Measurements from ENCODE around the gene EXOC3L4. TPM values are rescaled to one million over a fixed set of nuclear protein-coding genes. Genes with fewer than 3 reads are reported as not detected.
"Not testable (repeated sequence)": the region's sequence is repeated elsewhere in the genome, so short reads cannot be mapped to it uniquely, and the experiment has no call there.

Gene EXOC3L4
- total RNA-seq, 6 experiments from 2014 or later = 0.45 TPM; not detected in 5

DNA sequence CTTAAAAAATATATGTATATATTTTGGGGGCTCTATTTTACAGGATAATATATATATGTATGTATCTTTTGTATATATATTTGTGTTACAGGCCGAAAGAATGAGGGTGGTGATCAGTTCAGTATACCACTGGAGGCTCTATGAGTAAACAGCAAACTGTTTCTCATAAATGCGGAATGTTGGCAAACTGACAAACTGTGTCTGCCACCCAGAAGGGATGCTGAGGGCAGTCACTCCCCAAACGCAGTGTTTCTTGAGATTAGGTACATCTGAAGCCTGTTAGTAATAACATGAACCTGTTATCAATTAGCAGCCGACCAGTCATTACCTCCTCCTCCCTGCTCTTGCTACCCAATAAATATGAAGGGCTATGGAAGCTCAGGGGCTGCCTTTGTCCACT, 49.6 kb downstream of the EXOC3L4 start:
- Mint-ChIP-seq H3K36me3 (ENCODE audit: low read depth) (no peaks in the 10 kb centered on the region), H3K9me3 (no peaks in the 10 kb centered on the region), H3K4me1 (ENCODE audit: low read depth) (peaks cover 36% of the 10 kb centered on the region), H3K27ac (peak overlapping the region; percentile 79), H3K4me3 (peak overlapping the region; percentile 25), H3K27me3 (ENCODE audit: insufficient read depth) (peaks cover 10% of the 10 kb centered on the region)
- peak; percentile 86 for DNase-seq
- TF ChIP-seq, protein P1, sequence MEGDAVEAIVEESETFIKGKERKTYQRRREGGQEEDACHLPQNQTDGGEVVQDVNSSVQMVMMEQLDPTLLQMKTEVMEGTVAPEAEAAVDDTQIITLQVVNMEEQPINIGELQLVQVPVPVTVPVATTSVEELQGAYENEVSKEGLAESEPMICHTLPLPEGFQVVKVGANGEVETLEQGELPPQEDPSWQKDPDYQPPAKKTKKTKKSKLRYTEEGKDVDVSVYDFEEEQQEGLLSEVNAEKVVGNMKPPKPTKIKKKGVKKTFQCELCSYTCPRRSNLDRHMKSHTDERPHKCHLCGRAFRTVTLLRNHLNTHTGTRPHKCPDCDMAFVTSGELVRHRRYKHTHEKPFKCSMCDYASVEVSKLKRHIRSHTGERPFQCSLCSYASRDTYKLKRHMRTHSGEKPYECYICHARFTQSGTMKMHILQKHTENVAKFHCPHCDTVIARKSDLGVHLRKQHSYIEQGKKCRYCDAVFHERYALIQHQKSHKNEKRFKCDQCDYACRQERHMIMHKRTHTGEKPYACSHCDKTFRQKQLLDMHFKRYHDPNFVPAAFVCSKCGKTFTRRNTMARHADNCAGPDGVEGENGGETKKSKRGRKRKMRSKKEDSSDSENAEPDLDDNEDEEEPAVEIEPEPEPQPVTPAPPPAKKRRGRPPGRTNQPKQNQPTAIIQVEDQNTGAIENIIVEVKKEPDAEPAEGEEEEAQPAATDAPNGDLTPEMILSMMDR (IDR thresholded peaks at IDR 0.05) = no peak

DNA sequence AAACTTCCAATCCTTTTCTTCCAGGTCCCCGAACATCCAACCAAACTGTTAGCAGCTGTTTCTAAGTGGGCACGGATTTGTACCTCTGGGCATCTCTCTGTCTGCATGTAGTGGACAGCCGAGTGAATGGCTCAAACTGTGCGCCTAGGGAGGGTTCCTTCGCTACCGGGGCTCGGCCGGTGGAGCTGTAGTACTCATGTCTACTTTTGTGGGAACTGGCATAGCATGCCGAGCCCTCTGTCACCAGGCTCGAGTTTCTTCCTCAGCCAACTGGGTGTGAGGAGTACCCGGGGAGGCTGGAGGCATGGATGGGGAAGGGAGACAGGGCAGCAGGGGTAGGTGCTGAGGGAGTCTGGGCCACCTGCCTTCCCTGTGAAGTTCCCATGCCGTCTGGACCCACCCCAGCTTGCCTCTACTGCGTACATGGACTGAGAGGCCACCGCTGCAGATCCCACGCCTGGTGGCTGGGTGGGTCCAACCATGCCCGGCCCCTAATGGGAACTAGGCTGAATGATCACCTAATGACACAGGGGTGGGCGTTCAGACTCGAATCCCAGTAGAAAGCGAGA, 51.7 kb downstream of the EXOC3L4 start:
- H3K9me3 Mint-ChIP-seq = no peaks in the 10 kb centered on the region
- H3K4me1 Mint-ChIP-seq (ENCODE audit: low read depth) = peaks cover 27% of the 10 kb centered on the region
- peaks cover 25% of the 10 kb centered on the region for H3K27me3 Mint-ChIP-seq (ENCODE audit: insufficient read depth)
- H3K4me3 Mint-ChIP-seq = no peak overlapping the region
- no peak overlapping the region for H3K27ac Mint-ChIP-seq
- no peak for DNase-seq
- no peaks in the 10 kb centered on the region for H3K36me3 Mint-ChIP-seq (ENCODE audit: low read depth)
- TF ChIP-seq, protein P1 (IDR thresholded peaks at IDR 0.05) = no peak

DNA sequence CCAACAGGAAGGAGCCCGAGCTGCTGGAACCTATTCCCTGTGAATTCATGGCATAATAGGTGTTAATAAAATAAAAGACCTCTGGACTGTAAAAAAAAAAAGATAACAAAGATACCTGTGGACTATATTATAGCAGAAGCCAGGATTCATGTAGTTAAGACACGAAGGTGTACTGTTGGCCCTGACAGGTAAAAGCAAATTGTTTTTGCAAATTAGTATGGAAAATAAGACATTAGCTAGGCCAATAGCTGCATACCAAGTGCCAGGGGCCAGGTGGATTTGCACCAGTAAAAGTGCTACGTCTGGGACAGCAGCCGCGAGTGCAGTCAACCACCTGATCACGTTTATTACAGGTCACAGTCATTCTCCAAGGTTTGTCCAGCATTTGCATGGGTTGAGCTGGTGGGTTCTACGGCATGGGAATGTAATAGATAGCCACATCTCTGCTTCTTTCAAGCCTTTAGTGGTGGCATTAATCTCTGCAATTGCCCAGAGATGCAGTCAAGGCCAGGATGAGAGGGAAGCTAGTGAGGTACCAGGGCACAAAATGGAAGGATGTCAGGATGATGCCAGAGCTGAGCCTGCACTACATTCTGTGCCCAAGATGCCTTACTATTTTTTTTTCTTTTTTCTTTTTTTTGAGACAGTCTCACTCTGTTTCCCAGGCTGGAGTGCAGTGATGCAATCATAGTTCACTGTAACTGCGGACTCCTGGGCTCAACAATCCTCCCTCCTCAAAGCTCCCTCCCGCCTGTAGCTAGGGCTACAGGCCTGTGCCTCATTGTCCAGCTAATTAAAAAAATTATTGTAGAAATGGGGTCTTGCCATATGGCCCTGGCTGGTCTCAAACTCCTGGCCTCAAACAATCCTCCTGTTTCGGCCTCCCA, 55.1 kb downstream of the EXOC3L4 start:
- Mint-ChIP-seq H3K27me3 (ENCODE audit: insufficient read depth) (peaks cover 37% of the 10 kb centered on the region), H3K4me1 (ENCODE audit: low read depth) (peaks cover 4% of the 10 kb centered on the region), H3K27ac (no peak overlapping the region), H3K9me3 (no peaks in the 10 kb centered on the region), H3K36me3 (ENCODE audit: low read depth) (no peaks in the 10 kb centered on the region), H3K4me3 (no peak overlapping the region)
- TF ChIP-seq, protein P1 (IDR thresholded peaks at IDR 0.05) = no peak
- no peak for DNase-seq

DNA sequence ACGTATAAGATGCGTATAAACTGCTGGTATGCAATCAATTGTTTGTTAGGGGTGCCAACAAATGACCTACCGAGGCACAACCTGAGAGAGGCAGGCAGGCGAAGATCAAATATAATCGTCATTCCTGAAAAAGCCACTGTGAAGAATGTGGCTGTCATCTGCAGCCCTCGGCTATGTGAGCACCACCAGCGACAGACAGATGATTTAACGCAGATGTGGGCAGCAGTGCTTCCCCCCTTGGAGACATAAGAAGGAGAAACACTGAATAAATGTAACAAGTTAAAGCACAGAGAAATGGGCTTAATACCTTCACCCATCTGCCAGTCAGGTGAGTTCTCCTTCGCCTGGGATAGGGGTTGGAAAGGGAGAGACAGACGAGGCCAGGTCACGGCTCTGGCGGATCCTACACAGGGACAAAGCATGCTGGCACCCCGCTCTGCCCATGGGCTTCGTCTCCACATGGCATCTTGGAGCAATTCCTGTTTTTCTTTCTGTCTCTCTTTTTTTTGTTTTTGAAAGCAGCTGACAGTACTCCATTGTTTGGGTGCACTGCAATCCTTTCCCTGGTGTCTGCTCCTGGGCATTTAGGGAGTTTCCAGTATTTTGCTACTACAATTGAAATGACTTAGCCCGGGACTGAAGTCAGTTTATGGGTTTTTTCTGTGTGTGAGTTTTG, 56.9 kb downstream of the EXOC3L4 start:
- Mint-ChIP-seq H3K27me3 (ENCODE audit: insufficient read depth) (peaks cover 38% of the 10 kb centered on the region), H3K4me1 (ENCODE audit: low read depth) (peaks cover 9% of the 10 kb centered on the region), H3K36me3 (ENCODE audit: low read depth) (no peaks in the 10 kb centered on the region), H3K27ac (no peak overlapping the region), H3K4me3 (no peak overlapping the region), H3K9me3 (no peaks in the 10 kb centered on the region)
- TF ChIP-seq, protein P1 (IDR thresholded peaks at IDR 0.05) = no peak
- DNase-seq = no peak

DNA sequence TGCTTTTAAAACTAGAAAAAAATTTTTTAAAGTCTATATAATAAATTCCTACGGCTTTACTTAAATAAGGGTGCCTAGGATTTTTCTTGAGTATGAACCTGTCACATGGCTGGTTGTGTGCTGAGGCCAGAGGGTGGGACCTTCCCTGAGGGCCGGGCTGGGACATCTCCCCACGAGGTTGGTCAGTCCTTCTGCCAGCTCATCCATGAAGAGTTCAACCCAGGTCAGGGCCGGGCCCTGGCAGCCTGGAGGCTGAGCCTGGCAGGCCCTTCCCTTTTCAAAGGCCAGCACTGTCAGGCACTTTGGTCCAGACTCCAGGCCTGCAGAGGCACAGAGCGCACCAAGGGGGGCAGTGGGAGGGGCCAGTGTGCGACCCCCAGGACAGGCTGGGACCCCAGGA, 60.5 kb downstream of the EXOC3L4 start:
- Mint-ChIP-seq H3K36me3 (ENCODE audit: low read depth) (no peaks in the 10 kb centered on the region), H3K4me1 (ENCODE audit: low read depth) (peaks cover 9% of the 10 kb centered on the region), H3K27me3 (ENCODE audit: insufficient read depth) (peaks cover 46% of the 10 kb centered on the region), H3K27ac (no peak overlapping the region), H3K9me3 (no peaks in the 10 kb centered on the region), H3K4me3 (no peak overlapping the region)
- peak; percentile 49 for DNase-seq
- TF ChIP-seq, protein P1 (IDR thresholded peaks at IDR 0.05) = no peak

DNA sequence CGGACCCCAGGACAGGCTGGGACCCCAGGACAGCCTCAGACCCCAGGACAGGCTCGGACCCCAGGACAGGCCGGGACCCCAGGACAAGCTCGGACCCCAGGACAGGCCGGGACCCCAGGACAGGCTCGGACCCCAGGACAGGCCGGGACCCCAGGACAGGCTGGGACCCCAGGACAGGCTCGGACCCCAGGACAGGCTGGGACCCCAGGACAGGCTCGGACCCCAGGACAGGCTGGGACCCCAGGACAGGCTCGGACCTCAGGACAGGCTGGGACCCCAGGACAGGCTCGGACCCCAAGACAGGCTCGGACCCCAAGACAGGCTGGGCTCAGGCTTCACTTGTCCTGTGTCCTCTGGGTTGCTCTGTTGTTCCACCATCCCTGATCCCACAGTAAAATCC, 60.9 kb downstream of the EXOC3L4 start:
- H3K27ac Mint-ChIP-seq; H3K36me3 Mint-ChIP-seq (ENCODE audit: low read depth); H3K4me3 Mint-ChIP-seq; H3K4me1 Mint-ChIP-seq (ENCODE audit: low read depth); DNase-seq; H3K9me3 Mint-ChIP-seq: not testable (repeated sequence)
- H3K27me3 Mint-ChIP-seq (ENCODE audit: insufficient read depth) = peaks cover 47% of the 10 kb centered on the region
